GM21526 (cell line): ENCODE results near the gene SYT12.

Experiments
- ATAC-seq: cut with Tn5 transposase; IDR thresholded peaks from one replicate; pipeline ENCODE4 v1.9.1; 2021; ENCODE audit warnings: moderate library complexity; ENCODE audit not compliant: unreplicated experiment, low FRiP score

Gene SYT12

DNA sequence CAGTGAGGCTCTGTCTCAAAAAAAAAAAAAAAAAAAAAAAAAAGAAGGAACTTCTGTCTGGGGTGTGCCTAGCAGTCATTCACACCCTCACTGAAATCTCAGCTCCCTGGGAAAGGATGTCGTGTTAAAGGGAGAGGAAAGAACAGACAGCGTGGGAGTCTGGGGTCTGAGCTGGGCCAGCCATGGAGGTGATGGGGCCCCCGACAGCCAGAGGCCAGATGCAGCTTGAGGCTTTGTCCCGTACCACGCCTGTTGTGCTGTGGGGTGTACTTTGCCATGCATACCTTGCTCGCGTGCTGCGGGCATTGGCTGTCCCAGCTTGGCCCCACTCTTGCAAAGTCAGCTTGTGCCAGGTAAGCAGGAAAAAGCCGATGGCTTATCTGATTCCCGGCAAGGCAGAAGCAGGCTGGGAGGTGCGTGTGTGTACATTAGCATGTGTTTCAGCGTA, 4.6 kb downstream of the SYT12 start:
- ATAC-seq: no peak

DNA sequence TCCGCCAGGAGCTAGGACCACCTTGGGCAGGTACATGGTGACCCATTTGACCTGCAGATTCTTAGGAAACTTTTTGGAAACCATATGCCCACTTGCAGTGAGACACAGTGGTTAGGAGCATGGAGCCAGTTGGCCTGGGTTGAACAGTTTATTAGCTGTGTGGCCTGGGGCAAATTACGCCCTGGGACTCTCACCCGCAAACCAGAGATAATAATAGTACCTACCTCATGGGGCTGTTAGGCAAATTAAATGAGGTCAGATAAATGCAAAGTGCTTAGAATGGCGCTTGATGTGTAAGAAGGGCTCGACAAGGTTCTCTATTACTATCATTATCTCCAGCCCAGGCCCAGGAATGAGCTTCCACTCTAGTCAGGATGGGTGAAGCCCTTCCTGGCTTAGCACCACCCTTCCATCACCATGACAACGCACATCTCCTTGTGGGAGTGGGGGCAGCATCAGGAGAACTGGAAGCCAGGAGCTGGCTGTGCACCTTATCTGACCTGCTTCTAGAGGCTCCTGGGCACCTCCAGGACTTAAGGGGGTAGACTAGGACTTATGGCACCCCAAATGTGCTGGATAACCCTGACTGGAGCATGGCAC, 5.1 kb downstream of the SYT12 start:
- no peak for ATAC-seq

- ATAC-seq: no peak
Observed at GRCh38 chr11:67029146-67029545, 6.2 kb downstream of the SYT12 start.

DNA sequence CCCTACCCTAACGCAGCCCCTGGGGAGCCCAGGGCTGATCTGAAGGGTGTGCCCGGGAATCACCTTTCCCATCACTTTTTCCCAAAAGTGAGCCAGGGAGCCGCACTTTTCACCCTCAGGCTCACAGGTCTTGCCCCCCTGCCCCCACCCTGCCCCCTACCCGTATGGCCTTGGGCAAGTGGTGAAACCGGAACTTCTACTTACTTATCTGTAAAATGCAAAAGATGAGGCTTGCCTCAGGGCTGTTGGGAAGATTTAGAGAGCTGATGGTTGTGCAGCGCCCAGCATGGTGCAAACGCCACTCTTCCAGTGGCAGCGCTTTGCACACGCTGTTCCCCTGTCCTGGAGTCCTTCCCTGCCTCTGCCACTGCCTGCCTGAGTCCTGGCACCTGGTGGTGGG, 8.0 kb downstream of the SYT12 start:
- ATAC-seq: no peak

DNA sequence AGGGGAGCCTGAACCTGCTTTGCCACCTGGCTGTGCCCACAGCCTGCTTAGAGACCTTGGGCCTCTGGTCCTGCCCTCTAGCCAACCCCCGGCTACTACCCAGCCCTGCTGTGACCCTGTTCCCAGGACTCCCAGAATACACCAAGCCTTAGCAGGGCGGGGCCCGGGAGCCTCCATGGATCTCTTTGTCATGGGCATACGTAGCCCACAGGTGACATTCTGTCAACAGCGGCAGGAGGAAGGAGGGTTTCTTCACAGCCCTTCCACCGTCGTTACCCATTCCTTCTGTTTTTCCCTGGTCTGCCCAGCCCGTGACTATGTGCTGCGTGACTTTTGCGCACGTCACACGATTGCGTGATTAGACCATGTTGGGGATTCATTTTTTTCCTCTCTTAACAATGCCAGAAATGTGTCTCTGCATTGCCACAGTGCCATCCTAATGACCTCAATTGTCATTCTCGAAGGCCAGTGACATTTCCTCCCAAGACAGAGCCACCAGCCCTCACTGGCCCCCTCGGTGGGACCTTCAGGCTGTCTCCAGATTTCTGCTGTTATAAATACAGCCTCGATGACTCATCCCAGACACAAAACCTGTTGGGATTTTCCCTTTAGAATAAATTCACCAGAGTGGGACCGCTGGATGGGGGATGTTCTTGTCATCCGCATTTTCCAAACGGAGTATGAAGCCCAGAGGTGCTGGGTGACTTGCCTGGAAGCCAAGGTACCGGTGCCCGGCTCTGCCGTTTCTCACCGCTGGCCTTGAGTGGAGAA, 9.0 kb downstream of the SYT12 start:
- no peak for ATAC-seq

DNA sequence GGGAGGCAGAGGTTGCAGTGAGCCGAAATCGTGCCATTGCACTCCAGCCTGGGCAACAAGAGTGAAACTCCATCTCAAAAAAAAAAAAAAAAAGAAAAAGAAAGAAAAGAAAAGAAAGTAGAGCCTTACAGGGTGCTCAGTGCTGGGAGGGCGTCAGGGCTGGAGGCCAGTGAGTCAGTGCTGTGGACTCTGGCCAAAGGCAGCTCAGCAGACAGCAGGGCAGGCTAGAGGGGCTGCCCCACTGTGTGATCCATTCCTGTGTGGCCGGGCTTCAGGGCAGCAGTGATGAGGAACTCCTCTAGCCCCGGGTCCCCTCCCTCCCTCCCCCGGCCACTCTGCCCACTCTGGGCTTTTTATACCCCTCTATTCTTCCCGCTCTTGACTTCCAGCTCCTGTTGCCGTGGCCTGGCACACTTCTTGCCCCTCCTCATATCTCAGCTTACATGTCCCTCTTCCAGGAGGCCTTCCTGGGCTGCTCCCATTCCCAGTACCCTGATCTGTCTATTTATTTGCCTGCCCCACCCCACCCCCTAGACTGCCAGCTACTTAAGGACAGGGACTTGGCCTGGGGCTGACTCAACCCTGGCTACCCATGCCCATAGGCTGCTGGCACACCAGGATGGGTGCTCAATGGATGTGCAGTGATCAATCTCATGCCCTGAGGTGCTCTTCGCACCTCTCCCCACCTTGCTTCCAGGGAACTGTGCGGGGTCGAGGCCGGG, 10.1 kb downstream of the SYT12 start:
- ATAC-seq: no peak

- ATAC-seq: no peak
Observed at GRCh38 chr11:67033661-67034166, 10.8 kb downstream of the SYT12 start.

DNA sequence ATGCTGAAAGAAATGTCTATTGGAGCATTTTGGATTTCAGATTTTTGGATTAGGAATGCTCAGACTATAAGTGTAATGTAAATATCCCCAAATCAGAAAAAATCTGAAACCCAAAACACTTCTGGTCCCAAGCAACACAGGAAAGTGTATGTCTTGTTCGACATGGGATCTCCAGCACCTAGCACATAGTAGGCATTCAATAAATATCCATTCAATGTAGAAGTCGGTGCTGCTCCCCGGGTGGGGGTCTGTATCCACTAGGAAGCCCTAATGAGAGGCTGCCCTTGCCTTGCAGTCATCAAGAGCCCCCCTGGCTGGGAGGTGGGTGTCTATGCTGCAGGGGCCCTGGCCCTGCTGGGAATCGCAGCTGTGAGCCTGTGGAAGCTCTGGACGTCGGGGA, 11.4 kb downstream of the SYT12 start:
- no peak for ATAC-seq

DNA sequence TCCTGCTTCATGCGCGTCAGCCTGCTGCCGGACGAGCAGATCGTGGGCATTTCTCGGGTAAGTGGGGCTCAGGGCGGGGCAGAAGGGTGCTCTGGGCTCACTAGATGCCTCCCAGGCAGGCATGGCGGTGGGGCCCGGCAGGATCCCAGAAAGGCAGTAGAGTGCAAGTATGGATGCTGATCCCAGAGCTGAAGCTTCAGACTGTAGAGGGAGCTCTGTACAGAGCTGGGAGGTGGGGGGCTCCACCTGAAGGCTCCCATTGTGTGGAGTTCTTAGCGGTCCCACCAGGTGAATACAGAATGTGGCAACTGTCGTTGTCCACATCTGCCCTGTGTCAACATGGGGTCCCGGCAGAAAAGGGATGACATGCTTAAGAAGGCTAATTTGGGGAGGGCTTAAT, 17.2 kb downstream of the SYT12 start:
- ATAC-seq: no peak

- no peak for ATAC-seq
Observed at GRCh38 chr11:67041602-67042001, 18.7 kb downstream of the SYT12 start.

DNA sequence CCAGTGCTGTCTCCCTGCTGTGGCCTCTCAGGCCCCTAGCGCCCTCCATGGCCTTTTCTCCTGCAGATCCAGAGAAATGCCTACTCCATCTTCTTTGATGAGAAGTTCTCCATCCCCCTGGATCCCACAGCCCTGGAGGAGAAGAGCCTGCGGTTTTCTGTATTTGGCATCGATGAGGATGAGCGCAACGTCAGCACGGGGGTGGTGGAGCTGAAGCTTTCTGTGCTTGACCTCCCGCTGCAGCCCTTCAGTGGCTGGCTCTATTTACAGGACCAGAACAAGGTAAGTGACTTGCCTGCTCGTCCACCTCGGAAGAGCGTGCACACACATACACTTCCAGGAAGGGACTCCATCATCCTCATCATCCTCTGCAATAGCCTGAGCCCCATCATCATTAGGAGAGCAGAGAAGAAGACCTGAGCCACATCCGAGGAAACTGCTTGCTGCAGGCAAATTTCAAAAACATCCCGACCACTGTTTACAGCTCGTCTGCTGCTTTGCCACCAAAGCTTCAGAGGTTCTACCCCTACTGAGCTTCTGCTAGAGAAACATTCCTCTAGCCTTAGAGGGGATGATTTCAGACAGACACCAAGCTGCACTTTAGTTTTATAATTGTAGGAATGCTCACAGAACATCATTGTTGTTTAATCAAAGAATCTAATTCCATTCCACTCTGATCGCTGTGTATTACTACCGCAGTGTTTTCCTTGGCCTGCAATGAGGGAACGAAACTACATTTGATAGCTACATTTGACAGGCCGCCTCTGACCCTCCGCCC, 20.8 kb downstream of the SYT12 start:
- ATAC-seq: no peak

- ATAC-seq: no peak
Observed at GRCh38 chr11:67044496-67044895, 21.6 kb downstream of the SYT12 start.

DNA sequence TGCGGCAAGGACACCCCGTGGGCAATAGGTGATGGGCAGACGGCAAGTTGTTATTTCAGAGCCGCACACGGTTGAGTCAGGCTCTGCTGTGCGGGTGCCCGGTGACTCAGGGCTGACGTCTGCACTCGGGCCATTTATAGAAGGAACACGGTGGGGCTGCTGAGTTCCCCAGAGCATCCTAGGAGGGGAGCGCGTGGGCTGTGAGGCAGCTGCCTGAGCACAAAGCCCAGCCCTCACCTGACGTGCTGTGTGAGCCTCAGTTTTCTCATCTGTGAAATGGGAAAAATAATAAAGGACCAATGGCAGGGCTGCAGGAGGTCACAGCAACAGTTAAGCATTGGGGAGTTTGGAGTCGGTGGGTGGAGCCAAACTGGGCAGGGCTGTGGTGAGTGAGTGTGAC, 22.4 kb downstream of the SYT12 start:
- ATAC-seq: no peak

- ATAC-seq: no peak
Observed at GRCh38 chr11:67048515-67049130, 25.7 kb downstream of the SYT12 start.

- no peak for ATAC-seq
Observed at GRCh38 chr11:67050139-67050538, 27.2 kb downstream of the SYT12 start.

GRCh38 chr11:67051180-67051893, 28.4 kb downstream of the SYT12 start:
- ATAC-seq: no peak

DNA sequence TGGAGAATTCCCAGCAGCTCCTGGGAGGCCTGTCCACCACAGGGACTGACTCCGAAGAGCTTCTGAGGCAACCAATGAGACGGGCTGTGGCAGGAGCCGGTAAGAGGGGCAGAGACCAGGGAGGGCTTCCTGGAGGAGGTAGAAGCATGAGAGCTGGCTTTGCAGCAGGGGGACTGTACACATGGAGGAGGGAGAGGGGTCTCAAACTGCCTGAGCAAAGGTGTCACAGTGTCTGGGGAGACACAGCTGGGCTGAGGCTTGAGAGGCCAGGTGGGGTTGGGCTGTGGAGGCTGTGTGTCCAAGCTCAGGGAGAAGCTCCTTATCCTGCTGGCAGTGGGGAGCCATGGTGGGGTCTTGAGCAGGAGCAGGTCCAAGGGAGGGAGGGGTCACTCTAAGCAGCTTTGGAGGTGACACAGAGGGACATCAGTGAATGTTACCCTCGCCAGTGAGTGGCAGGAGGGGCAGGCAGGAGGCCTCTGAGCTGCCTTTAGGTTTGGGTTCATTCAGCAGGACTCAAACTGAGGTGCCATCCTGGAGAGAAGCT, 29.1 kb downstream of the SYT12 start:
- ATAC-seq: no peak

- ATAC-seq: no peak
Observed at GRCh38 chr11:67052891-67053290, 30.0 kb downstream of the SYT12 start.

DNA sequence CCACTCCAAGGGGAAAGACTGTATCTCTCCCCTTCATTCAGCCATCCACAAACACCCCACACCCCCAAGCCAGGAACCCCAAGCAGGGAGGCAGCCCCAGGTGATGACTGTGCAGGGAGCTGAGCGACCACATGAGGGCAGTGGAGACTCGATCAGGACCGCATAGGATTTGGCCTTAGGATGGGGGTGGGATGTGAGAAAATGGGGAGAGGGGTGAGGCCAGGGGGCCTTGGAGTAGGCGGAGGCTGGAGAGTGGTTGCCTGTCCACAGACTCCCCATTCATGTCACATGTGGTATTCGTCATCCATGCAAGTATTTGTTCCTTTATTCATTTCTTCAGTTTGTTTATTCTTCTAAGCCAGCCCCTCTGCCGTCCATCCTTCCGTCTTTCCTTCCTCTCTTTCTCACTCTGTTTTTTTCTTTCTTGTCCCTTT, 31.0 kb downstream of the SYT12 start:
- ATAC-seq: no peak
